ENCODE data around the gene SEPHS2.
"Not testable (repeated sequence)": the region's sequence is repeated elsewhere in the genome, so short reads cannot be mapped to it uniquely, and the experiment has no call there.

The SEPHS2 gene

DNA sequence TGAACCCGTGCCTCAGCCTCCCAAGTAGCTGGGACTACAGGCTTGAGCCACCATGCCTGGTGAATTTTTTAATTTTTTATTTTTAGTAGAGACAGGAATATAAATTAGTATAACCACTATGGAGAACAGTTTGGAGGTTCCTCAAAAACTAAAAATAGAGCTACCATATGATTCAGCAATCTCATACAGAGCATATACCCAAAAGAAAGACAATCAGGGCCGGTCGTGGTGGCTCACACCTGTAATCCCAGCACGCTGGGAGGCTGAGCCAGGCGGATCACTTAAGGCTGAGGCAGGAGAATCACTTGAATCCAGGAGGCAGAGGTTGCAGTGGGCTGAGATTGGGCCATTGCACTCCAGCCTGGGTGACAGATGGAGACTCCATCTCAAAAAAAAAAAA is 15.8 kb upstream of the SEPHS2 start:
- WGBS = 94% methylated on average over 5 of the region's 5 CpGs
- H3K4me3 ChIP-seq (ENCODE audit: low read length); H3K27ac ChIP-seq (ENCODE audit: low read depth, low read length): not testable (repeated sequence)

DNA sequence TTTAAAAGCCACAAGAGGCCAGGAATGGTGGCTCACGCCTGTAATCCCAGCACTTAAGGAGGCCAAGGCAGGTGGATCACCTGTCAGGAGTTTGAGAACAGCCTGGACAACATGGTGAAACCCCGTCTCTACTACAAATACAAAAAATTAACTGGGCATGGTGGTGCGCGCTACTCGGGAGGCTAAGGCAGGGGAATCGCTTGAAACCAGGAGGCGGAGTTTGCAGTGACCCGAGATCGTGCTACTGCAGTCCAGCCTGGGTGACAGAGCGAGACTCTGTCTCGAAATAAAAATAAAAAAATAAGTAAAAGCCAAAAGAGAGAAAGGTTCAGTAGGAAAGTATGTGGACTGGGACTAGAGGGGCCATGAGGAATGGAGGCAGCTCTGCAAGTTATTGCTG is 13.8 kb upstream of the SEPHS2 start:
- no peak overlapping the region for H3K4me3 ChIP-seq (ENCODE audit: low read length)
- no peaks in the 10 kb centered on the region for H3K4me1 ChIP-seq (ENCODE audit: insufficient read depth, low read length)
- no peaks in the 10 kb centered on the region for H3K27me3 ChIP-seq (ENCODE audit: insufficient read depth, low read length)
- no peak overlapping the region for H3K27ac ChIP-seq (ENCODE audit: low read depth, low read length)
- H3K9me3 ChIP-seq (ENCODE audit: insufficient read depth, low read depth, low read length) = no peaks in the 10 kb centered on the region
- no peaks in the 10 kb centered on the region for H3K36me3 ChIP-seq (ENCODE audit: insufficient read depth, low read length)
- H3K9ac ChIP-seq (ENCODE audit: low read depth, low read length) = no peak overlapping the region
- 94% methylated on average over 11 of the region's 11 CpGs for WGBS

More for the DNA sequence above, 15.8 kb upstream of the SEPHS2 start:
- H3K9ac ChIP-seq (ENCODE audit: low read depth, low read length); H3K4me1 ChIP-seq (ENCODE audit: insufficient read depth, low read length); H3K27me3 ChIP-seq (ENCODE audit: insufficient read depth, low read length); H3K9me3 ChIP-seq (ENCODE audit: insufficient read depth, low read depth, low read length); H3K36me3 ChIP-seq (ENCODE audit: insufficient read depth, low read length): not testable (repeated sequence)

DNA sequence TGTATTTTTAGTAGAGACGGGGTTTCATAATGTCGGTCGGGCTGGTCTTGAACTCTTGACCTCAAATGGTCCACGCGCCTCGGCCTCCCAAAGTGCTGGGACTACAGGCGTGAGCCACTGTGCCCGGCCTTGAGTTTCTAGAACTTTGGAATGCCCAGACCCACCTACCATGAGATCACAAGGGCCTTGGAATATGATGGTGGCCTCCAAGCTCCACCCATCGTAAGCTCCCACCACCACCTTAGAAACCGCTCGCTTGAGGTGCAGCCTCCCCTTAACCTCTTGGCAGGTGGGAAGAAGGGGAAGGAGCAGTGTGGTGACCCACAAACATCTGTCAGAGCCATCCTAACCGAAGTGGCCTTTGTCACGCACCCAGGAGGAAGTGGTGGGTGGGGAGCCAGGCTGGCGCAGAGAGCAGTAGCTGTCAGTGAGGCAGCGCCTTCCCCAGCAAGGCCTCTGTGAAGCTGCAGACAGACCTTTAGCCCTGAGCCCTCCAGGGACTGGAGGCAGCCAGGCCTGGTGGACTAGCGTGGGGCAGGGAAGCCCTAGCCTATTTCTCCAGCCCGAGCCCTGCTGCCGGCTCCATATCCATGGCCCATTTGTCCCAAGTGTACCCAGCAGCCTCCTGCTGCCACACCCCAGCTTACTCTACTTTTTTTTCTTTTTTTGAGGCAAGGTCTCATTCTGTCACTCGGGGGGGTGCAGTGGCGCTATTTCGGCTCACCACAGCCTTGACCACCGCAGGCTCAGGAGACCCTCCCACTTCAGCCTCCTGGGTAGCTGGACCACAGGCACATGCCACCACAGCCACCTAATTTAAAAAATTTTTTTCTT is 13.1 kb upstream of the SEPHS2 start:
- H3K36me3 ChIP-seq (ENCODE audit: insufficient read depth, low read length) = no peaks in the 10 kb centered on the region
- no peaks in the 10 kb centered on the region for H3K27me3 ChIP-seq (ENCODE audit: insufficient read depth, low read length)
- no peaks in the 10 kb centered on the region for H3K4me1 ChIP-seq (ENCODE audit: insufficient read depth, low read length)
- H3K9me3 ChIP-seq (ENCODE audit: insufficient read depth, low read depth, low read length) = no peaks in the 10 kb centered on the region
- WGBS = 91% methylated on average over 20 of the region's 22 CpGs
- no peak overlapping the region for H3K4me3 ChIP-seq (ENCODE audit: low read length)
- no peak overlapping the region for H3K9ac ChIP-seq (ENCODE audit: low read depth, low read length)
- no peak overlapping the region for H3K27ac ChIP-seq (ENCODE audit: low read depth, low read length)

DNA sequence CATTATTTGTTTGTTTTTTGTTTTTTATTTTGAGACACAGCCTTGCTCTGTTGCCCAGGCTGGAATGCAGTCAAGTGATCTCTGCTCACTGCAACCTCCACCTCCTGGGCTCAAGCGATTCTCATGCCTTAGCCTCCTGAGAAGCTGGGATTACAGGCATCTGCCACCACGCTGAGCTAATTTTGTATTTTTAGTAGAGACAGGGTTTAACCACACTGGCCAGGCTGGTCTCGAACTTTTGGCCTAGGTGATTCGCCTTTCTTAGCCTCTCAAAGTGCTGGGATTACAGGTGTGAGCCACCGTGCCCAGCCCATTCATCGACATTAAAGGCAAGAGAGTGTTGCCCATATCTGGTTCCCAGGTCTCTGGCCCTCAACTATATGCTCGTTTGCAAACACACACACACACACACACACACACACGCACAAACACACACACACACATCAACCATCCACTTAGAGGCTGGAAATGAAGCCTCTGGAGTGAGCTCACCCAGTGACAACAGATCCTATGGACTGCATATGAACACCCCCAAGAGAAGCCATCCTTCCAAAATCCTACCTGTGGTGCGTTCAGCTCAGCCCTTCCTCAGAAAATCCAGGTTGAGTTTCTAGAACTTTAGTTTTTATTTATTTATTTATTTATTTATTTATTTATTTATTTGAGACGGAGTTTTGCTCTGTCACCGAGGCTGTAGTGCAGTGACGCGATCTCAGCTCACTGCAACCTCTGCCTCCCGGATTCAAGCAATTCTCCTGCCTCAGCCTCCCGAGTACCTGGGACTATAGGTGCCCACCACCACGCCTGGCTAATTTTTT is 12.3 kb upstream of the SEPHS2 start:
- 90% methylated on average over 15 of the region's 16 CpGs for WGBS

DNA sequence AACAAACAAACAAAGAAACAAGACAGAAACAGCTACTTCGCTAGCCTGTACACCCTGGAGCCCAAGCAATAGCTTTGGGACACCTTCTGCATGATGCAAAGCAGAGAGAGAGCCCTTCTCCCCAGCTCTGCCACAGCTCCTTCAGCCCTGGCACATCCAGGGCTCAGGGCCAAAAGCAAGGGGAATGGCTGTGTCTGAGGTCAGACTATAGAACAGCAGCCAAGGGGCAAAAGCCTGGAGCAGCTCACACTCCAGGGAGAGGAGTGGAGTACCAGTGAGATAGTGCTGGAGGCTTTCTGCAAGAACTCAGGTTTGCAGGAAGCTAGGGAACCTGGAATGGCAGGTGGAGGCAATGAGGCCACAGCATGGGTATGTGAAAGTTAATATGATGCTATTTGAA is 11.6 kb upstream of the SEPHS2 start:
- H3K4me1 ChIP-seq (ENCODE audit: insufficient read depth, low read length) = no peaks in the 10 kb centered on the region
- no peak overlapping the region for H3K9ac ChIP-seq (ENCODE audit: low read depth, low read length)
- no peaks in the 10 kb centered on the region for H3K36me3 ChIP-seq (ENCODE audit: insufficient read depth, low read length)
- no peaks in the 10 kb centered on the region for H3K9me3 ChIP-seq (ENCODE audit: insufficient read depth, low read depth, low read length)
- H3K27me3 ChIP-seq (ENCODE audit: insufficient read depth, low read length) = no peaks in the 10 kb centered on the region
- H3K27ac ChIP-seq (ENCODE audit: low read depth, low read length) = no peak overlapping the region
- 95% methylated on average over 1 of the region's 1 CpG for WGBS
- no peak overlapping the region for H3K4me3 ChIP-seq (ENCODE audit: low read length)

More for the DNA sequence above, 12.3 kb upstream of the SEPHS2 start:
- no peak overlapping the region for H3K4me3 ChIP-seq (ENCODE audit: low read length)
- no peaks in the 10 kb centered on the region for H3K4me1 ChIP-seq (ENCODE audit: insufficient read depth, low read length)
- H3K9me3 ChIP-seq (ENCODE audit: insufficient read depth, low read depth, low read length) = no peaks in the 10 kb centered on the region
- H3K9ac ChIP-seq (ENCODE audit: low read depth, low read length) = no peak overlapping the region
- no peaks in the 10 kb centered on the region for H3K27me3 ChIP-seq (ENCODE audit: insufficient read depth, low read length)
- no peak overlapping the region for H3K27ac ChIP-seq (ENCODE audit: low read depth, low read length)
- H3K36me3 ChIP-seq (ENCODE audit: insufficient read depth, low read length) = no peaks in the 10 kb centered on the region

DNA sequence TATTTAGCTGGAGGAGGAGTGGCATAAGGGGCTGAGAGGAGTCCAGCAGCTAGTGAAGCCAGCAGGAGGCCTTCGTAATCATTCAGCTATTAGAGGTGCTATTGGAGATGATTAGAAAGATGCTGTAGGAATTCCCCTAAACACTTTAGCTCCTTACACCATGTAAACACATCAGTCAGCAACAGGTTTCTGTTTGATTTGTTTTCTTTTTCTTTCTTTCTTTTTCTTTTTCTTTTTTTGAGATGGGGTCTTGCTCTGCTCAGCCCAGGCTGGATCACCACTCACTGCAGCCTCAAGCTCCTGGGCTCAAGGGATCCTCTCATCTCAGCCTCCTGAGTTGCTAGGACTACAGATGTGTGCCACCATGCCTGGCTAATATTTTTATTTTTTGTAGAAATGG is 10.6 kb upstream of the SEPHS2 start:
- Histone ChIP-seq H3K9me3 (ENCODE audit: insufficient read depth, low read depth, low read length) (no peaks in the 10 kb centered on the region), H3K36me3 (ENCODE audit: insufficient read depth, low read length) (no peaks in the 10 kb centered on the region), H3K27ac (ENCODE audit: low read depth, low read length) (no peak overlapping the region), H3K4me3 (ENCODE audit: low read length) (no peak overlapping the region), H3K4me1 (ENCODE audit: insufficient read depth, low read length) (no peaks in the 10 kb centered on the region), H3K27me3 (ENCODE audit: insufficient read depth, low read length) (no peaks in the 10 kb centered on the region), H3K9ac (ENCODE audit: low read depth, low read length) (no peak overlapping the region)
- 85% methylated on average over 1 of the region's 1 CpG for WGBS

DNA sequence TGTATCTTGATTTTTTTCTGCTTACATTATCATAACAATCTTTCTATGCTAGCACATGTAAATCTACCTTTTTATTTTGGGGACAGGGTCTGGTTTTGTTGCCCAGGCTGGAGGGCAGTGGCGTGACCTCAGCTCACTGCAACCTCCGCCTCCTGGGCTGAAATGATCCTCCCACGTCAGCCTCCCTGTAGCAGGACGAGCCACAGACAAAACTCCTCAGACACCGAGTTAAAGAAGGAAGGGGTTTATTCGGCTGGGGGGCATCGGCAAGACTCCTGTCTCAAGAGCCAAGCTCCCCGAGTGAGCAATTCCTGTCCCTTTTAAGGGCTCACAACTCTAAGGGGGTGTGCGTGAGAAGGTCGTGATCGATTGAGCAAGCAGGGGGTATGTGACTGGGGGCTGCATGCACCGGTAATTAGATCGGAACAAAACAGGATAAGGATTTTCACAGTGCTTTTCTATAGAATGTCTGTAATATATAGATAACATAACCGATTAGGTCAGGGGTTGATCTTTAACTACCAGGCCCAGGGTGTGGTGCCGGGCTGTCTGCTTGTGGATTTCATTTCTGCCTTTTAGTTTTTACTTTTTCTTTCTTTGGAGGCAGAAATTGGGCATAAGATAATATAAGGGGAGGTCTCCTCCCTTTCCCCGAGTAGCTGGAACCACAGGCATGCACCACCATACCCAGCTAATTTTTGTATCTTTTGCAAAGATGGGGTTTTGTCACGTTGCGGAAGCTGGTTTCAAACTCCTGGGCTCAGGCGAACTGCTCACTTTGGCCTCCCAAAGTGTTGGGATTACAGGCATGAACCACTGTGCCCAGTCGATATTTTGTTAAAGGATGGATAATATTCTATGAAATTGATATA is 7.3 kb upstream of the SEPHS2 start:
- not testable (repeated sequence) for H3K27ac ChIP-seq (ENCODE audit: low read depth, low read length); H3K4me3 ChIP-seq (ENCODE audit: low read length); H3K27me3 ChIP-seq (ENCODE audit: insufficient read depth, low read length); H3K36me3 ChIP-seq (ENCODE audit: insufficient read depth, low read length); H3K9ac ChIP-seq (ENCODE audit: low read depth, low read length); H3K4me1 ChIP-seq (ENCODE audit: insufficient read depth, low read length); H3K9me3 ChIP-seq (ENCODE audit: insufficient read depth, low read depth, low read length)
- 89% methylated on average over 17 of the region's 20 CpGs for WGBS

DNA sequence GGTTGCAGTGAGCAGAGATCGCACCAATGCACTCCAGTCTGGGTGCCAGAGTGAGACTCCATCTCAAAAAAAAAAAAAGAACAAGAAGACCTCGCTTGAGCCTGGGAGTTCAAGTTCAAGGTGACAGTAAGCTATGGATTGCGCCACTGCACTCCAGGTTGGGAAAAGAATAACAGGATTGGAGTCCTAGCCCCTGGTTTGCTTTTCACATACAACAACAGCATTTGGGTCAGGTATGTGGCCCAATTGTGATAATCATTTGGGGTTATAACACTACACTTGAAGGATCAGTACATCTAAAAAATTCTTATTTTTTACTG is 3.4 kb upstream of the SEPHS2 start:
- Histone ChIP-seq H3K9me3 (ENCODE audit: insufficient read depth, low read depth, low read length) (no peaks in the 10 kb centered on the region), H3K27me3 (ENCODE audit: insufficient read depth, low read length) (no peaks in the 10 kb centered on the region), H3K27ac (ENCODE audit: low read depth, low read length) (no peak overlapping the region), H3K4me3 (ENCODE audit: low read length) (no peak overlapping the region), H3K9ac (ENCODE audit: low read depth, low read length) (no peak overlapping the region), H3K36me3 (ENCODE audit: insufficient read depth, low read length) (peaks cover 5% of the 10 kb centered on the region; the same call in 1 of the 2 replicates), H3K4me1 (ENCODE audit: insufficient read depth, low read length) (peaks cover 4% of the 10 kb centered on the region; the same call in 1 of the 2 replicates)
- WGBS = 93% methylated on average over 3 of the region's 3 CpGs

DNA sequence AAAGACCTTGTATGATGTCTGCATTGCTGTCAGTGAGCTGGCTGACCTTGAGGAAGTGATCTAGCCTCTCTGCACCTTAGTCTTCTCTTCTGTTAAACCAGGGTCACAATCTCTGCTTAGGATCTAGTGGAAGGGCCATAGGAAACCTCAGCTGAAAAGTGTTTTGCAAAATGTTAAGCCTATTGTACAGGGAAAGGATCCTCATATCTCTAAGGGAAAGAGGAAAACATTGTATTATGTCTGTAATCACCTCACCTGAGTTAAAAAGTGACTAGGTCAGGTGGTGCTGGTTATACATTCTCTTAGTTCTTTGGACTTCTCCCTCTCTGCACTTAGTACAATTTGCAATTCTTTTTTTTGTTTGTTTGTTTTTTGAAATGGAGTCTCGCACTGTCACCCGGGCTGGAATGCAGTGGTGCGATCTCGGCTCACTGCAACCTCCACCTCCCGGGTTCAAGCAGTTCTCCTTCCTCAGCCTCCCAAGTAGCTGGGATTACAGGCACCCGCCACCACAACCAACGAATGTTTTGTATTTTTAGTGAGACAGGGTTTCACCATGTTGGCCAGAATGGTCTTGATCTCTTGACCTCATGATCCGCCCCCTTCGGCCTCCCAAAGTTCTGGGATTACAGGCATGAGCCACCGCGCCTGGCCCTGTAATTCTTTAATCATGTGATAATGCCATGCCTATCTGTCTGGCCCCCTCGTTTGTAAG is 2.0 kb upstream of the SEPHS2 start:
- 94% methylated on average over 12 of the region's 12 CpGs for WGBS
- H3K9me3 ChIP-seq (ENCODE audit: insufficient read depth, low read depth, low read length) = no peaks in the 10 kb centered on the region

DNA sequence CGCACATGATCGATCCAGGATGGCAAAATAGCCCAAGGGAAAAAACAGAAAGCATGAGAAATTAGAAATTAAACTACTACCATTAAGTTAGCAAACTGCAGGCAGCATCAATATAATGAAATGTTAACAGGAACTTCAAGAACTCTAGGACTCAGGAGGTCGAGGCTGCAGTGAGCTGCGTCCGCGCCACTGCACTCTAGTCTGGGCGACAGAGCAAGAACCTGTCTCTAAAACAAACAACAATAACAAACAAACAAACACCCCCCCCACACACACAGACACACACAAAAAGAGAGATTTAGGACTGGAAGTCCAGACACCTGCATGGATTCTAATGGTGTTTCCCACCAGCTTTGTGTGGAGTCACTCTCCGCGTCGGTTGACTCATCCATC is 525 bp upstream of the SEPHS2 start:
- H3K4me1 ChIP-seq (ENCODE audit: insufficient read depth, low read length) = peaks cover 4% of the 10 kb centered on the region; the same call in 1 of the 2 replicates
- H3K4me3 ChIP-seq (ENCODE audit: low read length) = peak overlapping the region; percentile 82
- WGBS = 92% methylated on average over 10 of the region's 10 CpGs
- peaks cover 8% of the 10 kb centered on the region; the same call in 1 of the 2 replicates for H3K36me3 ChIP-seq (ENCODE audit: insufficient read depth, low read length)
- H3K9ac ChIP-seq (ENCODE audit: low read depth, low read length) = peak overlapping the region; percentile 33
- no peaks in the 10 kb centered on the region for H3K27me3 ChIP-seq (ENCODE audit: insufficient read depth, low read length)
- H3K9me3 ChIP-seq (ENCODE audit: insufficient read depth, low read depth, low read length) = no peaks in the 10 kb centered on the region
- 0 out of 2 replicates have a peak overlapping the region, but pooled peaks have one; percentile 3 for H3K27ac ChIP-seq (ENCODE audit: low read depth, low read length)

More for the DNA sequence above, 2.0 kb upstream of the SEPHS2 start:
- Histone ChIP-seq H3K4me3 (ENCODE audit: low read length) (no peak overlapping the region), H3K27ac (ENCODE audit: low read depth, low read length) (no peak overlapping the region), H3K4me1 (ENCODE audit: insufficient read depth, low read length) (peaks cover 4% of the 10 kb centered on the region; the same call in 1 of the 2 replicates), H3K36me3 (ENCODE audit: insufficient read depth, low read length) (peaks cover 8% of the 10 kb centered on the region; the same call in 1 of the 2 replicates), H3K27me3 (ENCODE audit: insufficient read depth, low read length) (no peaks in the 10 kb centered on the region), H3K9ac (ENCODE audit: low read depth, low read length) (no peak overlapping the region)
